Stimulated activated CD8-positive, alpha-beta memory T cell treated with anti-CD3 and anti-CD28 coated beads, Interleukin-15, amount 100 ng/mL, for 1 hour (primary cell): ENCODE results near the gene OXA1L.
"Not testable (repeated sequence)": the region's sequence is repeated elsewhere in the genome, so short reads cannot be mapped to it uniquely, and the experiment has no call there.

Experiments used
- DNase-seq: peaks from one replicate; pipeline ENCODE4 v3.0.0-alpha.2; 2020; ENCODE audit warnings: low read depth

OXA1L gene

GRCh38 chr14:22800346-22800745 is 33.9 kb downstream of the OXA1L start:
- no peak for DNase-seq

GRCh38 chr14:22801716-22802115 is 35.2 kb downstream of the OXA1L start:
- DNase-seq, result no peak

GRCh38 chr14:22802860-22803686 is 36.6 kb downstream of the OXA1L start:
- no peak for DNase-seq

- DNase-seq, result no peak
These were observed 37.1 kb downstream of the OXA1L start for GRCh38 chr14:22803687-22803974.

- DNase-seq, result not testable (repeated sequence)
These were observed 38.7 kb downstream of the OXA1L start for GRCh38 chr14:22805235-22805634.

GRCh38 chr14:22807432-22808087 is 41.1 kb downstream of the OXA1L start:
- no peak for DNase-seq

GRCh38 chr14:22808388-22809209 is 42.1 kb downstream of the OXA1L start:
- no peak for DNase-seq

GRCh38 chr14:22811722-22812121 is 45.2 kb downstream of the OXA1L start:
- DNase-seq, result no peak

GRCh38 chr14:22812744-22813143 is 46.3 kb downstream of the OXA1L start:
- DNase-seq, result no peak

- DNase-seq, result no peak
These were observed 46.7 kb downstream of the OXA1L start for GRCh38 chr14:22813145-22813544.

GRCh38 chr14:22814373-22814772 is 47.9 kb downstream of the OXA1L start:
- no peak for DNase-seq

- DNase-seq, result no peak
These were observed 48.6 kb downstream of the OXA1L start, which contains the start of gene SLC7A7 for GRCh38 chr14:22814941-22815713. SLC7A7 (minus strand) TSS chr14:22815435; CDS start chr14:22813398, 2,037 bp downstream.

GRCh38 chr14:22819151-22819988 is 52.9 kb downstream of the OXA1L start:
- no peak for DNase-seq

- no peak for DNase-seq
These were observed 54.2 kb downstream of the OXA1L start for GRCh38 chr14:22820731-22821130.

- DNase-seq, result no peak
These were observed 54.9 kb downstream of the OXA1L start for GRCh38 chr14:22821193-22822015.

- no peak for DNase-seq
These were observed 55.6 kb downstream of the OXA1L start for GRCh38 chr14:22822016-22822570.
